HCT116 (cell line): ENCODE results near the gene XKR8.

Experiments
- CTCF ChIP-seq, 3 experiments: fragments of 200-600 bp in 1 of 3; sonication (generic) in 1 of 3; IDR thresholded peaks in 2 of 3; conservative IDR thresholded peaks in 1 of 3; 2 replicates each; pipeline ENCODE4 v1.5.1; 2012 to 2017; ENCODE audit warnings: low read depth in 2 of 3, low read length in 2 of 3, antibody characterized with exemption in 1 of 3, borderline replicate concordance in 1 of 3, control low read depth in 1 of 3, mild to moderate bottlenecking in 1 of 3, mixed read lengths in 1 of 3, mixed run types in 1 of 3, moderate library complexity in 1 of 3; ENCODE audit not compliant: insufficient read depth in 1 of 3
- EZH2 ChIP-seq: fragments of 200-600 bp; sonication (generic); IDR thresholded peaks from 2 replicates; pipeline ENCODE4 v1.6.1; 2017; ENCODE audit warnings: antibody characterized with exemption, mixed run types
- POLR2A ChIP-seq: IDR thresholded peaks from 2 replicates; pipeline ENCODE4 v1.7.0; 2011; ENCODE audit warnings: borderline replicate concordance; ENCODE audit not compliant: insufficient read depth, insufficient read length; ENCODE audit errors: extremely low read depth
- SIN3A ChIP-seq: IDR thresholded peaks from 2 replicates; pipeline ENCODE4 v1.6.1; 2012; ENCODE audit warnings: low read depth
- ZNF274 ChIP-seq: fragments of 200-500 bp; sonication (Bioruptor generic); IDR thresholded peaks from 2 replicates; pipeline ENCODE4 v1.6.1; 2014; ENCODE audit warnings: mild to moderate bottlenecking, low read depth, low read length, inconsistent platforms

DNA sequence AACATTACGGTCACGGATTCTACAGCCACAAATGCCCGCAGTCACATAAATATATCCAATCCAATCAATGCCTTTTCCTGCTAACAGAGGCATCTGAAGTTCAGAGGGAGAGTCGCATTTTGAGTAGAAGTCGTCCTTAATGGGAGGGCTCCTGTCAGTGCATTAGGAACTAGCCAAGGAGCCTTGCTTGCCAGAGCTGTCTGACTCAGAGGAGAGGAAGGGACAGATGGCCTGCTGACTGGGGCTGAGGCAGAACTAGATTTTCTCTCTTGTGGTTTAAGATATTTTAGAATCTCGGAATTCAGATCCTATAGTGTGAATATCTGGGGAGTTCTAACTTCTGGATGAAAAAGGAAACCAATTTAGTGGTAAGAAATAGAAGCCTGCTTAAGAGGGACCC lies 10.6 kb downstream of the XKR8 start:
- no peak for TF ChIP-seq EZH2
- no peak for TF ChIP-seq ZNF274
- TF ChIP-seq POLR2A = no peak
- TF ChIP-seq CTCF (IDR thresholded peaks at IDR 0.05 in 2 of 3, conservative IDR thresholded peaks at IDR 0.05 in 1 of 3; ENCODE audit: borderline replicate concordance in 1 of 3, insufficient read depth in 1 of 3, low read depth in 2 of 3, low read length in 2 of 3) = no peak
- TF ChIP-seq SIN3A = no peak
